ENCODE measurements around the gene BICD2. TPM values are rescaled to one million over a fixed set of nuclear protein-coding genes. Genes with fewer than 3 reads are reported as not detected.

The BICD2 gene
- total RNA-seq, 1 donor from 2014 or later, result 22.5 TPM

GRCh38 chr9:92723801-92724323, 40.8 kb downstream of the BICD2 start:
- intact Hi-C loops (cut with micrococcal nuclease), result no loop called here
- TF ChIP-seq CTCF (IDR thresholded peaks at IDR 0.05), result no peak
- H3K36me3 Mint-ChIP-seq (ENCODE audit: low read depth), result peaks cover 80% of the 10 kb centered on the region
- no peaks in the 10 kb centered on the region for H3K9me3 Mint-ChIP-seq
- peaks cover 89% of the 10 kb centered on the region for H3K4me1 Mint-ChIP-seq
- no peaks in the 10 kb centered on the region for H3K27me3 Mint-ChIP-seq
- H3K4me3 Mint-ChIP-seq, result no peak overlapping the region
- H3K27ac Mint-ChIP-seq, result peak overlapping the region; percentile 26
- DNase-seq, result no peak
- ATAC-seq (ENCODE audit: low read depth), result no peak
- CTCF ChIA-PET, result interaction anchor here (1.6 kb wide), 1 partner anchor 65 kb away, joined by 4 read pairs; no protein-coding TSS in a partner anchor
- POLR2A ChIA-PET, result no interaction called here

GRCh38 chr9:92723299-92723625, 41.4 kb downstream of the BICD2 start:
- CTCF ChIA-PET, result no interaction called here
- no peak for DNase-seq
- H3K27ac Mint-ChIP-seq, result peak overlapping the region; percentile 75
- POLR2A ChIA-PET, result no interaction called here
- H3K4me1 Mint-ChIP-seq, result peaks cover 83% of the 10 kb centered on the region
- no peaks in the 10 kb centered on the region for H3K9me3 Mint-ChIP-seq
- ATAC-seq (ENCODE audit: low read depth), result no peak
- TF ChIP-seq CTCF (IDR thresholded peaks at IDR 0.05), result no peak
- intact Hi-C loops (cut with micrococcal nuclease), result no loop called here
- peaks cover 81% of the 10 kb centered on the region for H3K36me3 Mint-ChIP-seq (ENCODE audit: low read depth)
- H3K27me3 Mint-ChIP-seq, result no peaks in the 10 kb centered on the region
- H3K4me3 Mint-ChIP-seq, result no peak overlapping the region

DNA sequence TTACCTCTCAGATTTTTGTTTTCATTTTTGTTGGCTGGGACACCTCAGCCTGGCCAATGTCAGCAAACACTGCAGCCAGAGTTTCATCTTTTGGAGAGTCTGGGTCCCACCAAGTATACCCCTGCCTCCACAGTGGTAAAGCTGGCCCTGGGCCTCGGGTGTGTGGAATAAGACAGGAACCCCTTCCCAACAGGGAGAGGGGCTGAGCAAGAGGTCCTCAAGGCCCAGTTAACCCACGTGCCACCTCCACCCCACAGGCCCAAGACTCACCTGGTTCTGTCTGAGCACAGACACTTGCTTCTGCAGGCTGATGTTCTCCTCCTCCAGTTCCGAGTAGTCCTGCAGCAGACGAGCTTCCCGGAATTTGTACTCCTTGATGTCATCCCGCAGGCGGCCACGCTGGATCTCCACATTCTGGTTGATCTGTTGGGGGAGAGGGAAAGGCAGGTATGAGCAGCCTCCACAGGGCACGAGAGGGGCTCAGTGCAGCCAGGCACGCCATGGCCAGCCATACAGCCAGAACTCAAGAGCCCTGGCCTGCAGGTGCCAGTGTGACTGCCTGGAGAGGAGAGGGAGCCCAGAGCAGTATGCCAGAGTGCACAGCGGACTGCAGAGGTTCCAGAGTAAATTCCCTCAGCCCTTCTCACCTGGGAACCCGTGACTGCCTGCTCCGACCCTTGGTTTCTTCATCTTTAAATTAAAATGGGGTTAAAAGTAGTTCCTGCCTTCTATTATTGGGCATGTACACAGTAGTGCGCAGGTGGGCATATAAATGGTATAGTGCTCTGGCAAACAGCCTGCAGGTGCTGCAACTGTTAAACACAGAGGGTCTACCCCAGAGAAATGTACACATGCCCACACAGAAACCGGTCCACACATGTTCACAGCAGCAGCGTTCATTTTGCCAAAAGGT, 42.0 kb downstream of the BICD2 start:
- POLR2A ChIA-PET, result no interaction called here
- H3K36me3 Mint-ChIP-seq (ENCODE audit: low read depth), result peaks cover 81% of the 10 kb centered on the region
- CTCF ChIA-PET, result no interaction called here

GRCh38 chr9:92721548-92721947, 43.1 kb downstream of the BICD2 start:
- DNase-seq (no peak), ATAC-seq (ENCODE audit: low read depth) (no peak)
- TF ChIP-seq CTCF (IDR thresholded peaks at IDR 0.05), result no peak
- intact Hi-C loops (cut with micrococcal nuclease), result no loop called here
- Mint-ChIP-seq H3K4me3 (peak overlapping the region; percentile 15), H3K27me3 (no peaks in the 10 kb centered on the region), H3K4me1 (peaks cover 77% of the 10 kb centered on the region), H3K36me3 (ENCODE audit: low read depth) (peaks cover 85% of the 10 kb centered on the region), H3K27ac (peak overlapping the region; percentile 75), H3K9me3 (no peaks in the 10 kb centered on the region)
- POLR2A ChIA-PET, result no interaction called here
- CTCF ChIA-PET, result interaction anchor here (10.7 kb wide), 1 partner anchor 70 kb away, joined by 109 read pairs; no protein-coding TSS in a partner anchor

More for the DNA sequence above, 42.0 kb downstream of the BICD2 start:
- intact Hi-C loops (cut with micrococcal nuclease), result no loop called here
- Mint-ChIP-seq H3K9me3 (no peaks in the 10 kb centered on the region), H3K27me3 (no peaks in the 10 kb centered on the region), H3K4me1 (peaks cover 82% of the 10 kb centered on the region), H3K27ac (peak overlapping the region; percentile 75), H3K4me3 (no peak overlapping the region)
- DNase-seq, result no peak
- ATAC-seq (ENCODE audit: low read depth), result no peak
- TF ChIP-seq CTCF (IDR thresholded peaks at IDR 0.05), result no peak

- Mint-ChIP-seq H3K27ac (peak overlapping the region; percentile 76), H3K4me1 (peaks cover 74% of the 10 kb centered on the region), H3K9me3 (no peaks in the 10 kb centered on the region), H3K36me3 (ENCODE audit: low read depth) (peaks cover 84% of the 10 kb centered on the region), H3K27me3 (no peaks in the 10 kb centered on the region), H3K4me3 (peak overlapping the region; percentile 49)
- POLR2A ChIA-PET, result no interaction called here
- CTCF ChIA-PET, result interaction anchor here (10.7 kb wide), 1 partner anchor 71 kb away, joined by 109 read pairs; no protein-coding TSS in a partner anchor
- TF ChIP-seq CTCF (IDR thresholded peaks at IDR 0.05), result no peak
- intact Hi-C loops (cut with micrococcal nuclease), result no loop called here
- ATAC-seq (ENCODE audit: low read depth) (peak; percentile 63), DNase-seq (no peak)
Observed at GRCh38 chr9:92720807-92721535, 43.7 kb downstream of the BICD2 start.
